Measurements from ENCODE around the gene CCDC81. TPM values are rescaled to one million over a fixed set of nuclear protein-coding genes. Genes with fewer than 3 reads are reported as not detected.

Gene CCDC81
- not detected in 2 replicates for total RNA-seq

DNA sequence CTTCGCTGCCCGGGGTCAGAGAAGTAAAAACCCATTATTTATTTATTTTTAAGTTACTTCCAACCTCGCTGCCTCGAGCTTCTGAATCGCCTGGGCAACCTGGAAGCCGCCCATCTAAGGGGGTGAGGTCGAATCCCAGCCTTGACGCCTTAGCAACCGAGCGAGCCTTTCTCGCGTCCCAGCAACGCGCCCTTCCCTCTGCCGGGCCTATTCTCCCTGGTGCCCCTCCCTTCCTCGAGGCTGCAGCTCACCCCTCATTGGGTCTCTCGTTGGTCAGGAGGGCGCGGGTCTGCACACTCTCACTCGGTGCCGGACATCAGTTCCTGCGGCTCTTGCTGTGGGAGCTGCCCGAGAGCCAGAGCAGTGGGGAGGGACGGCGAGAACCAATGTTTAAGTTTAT, at the start of gene CCDC81:
Gene CCDC81, plus strand, starts transcription at position 302 of the 400 bp plus-strand sequence. CDS start 277 bp downstream, outside the sequence.

Other genes with a start within 250 kb of the CCDC81 start
- gene EED, start 130.1 kb upstream of the CCDC81 start, total RNA-seq: 7.6 and 11.7 TPM in 2 replicates
- gene HIKESHI, start 72.6 kb upstream of the CCDC81 start, total RNA-seq: 35.4 and 46.5 TPM in 2 replicates